Measurements from ENCODE around the gene SPDYE6. TPM values are rescaled to one million over a fixed set of nuclear protein-coding genes. Genes with fewer than 3 reads are reported as not detected.
"Not testable (repeated sequence)": the region's sequence is repeated elsewhere in the genome, so short reads cannot be mapped to it uniquely, and the experiment has no call there.

The SPDYE6 gene
- total RNA-seq (2021; ENCODE audit: unreplicated experiment) (not detected), Bru-seq, nascent RNA (not detected), BruChase-seq, experiment 1, labeled RNA remaining after a 6-hour chase (not detected), BruChase-seq, experiment 2, labeled RNA remaining after a 2-hour chase (not detected)
- polyA plus RNA-seq (2012) = 0.82 and 1.6 TPM in 2 replicates
- long read RNA-seq, partial matches to known transcripts = 0 of 3 reads
- long read RNA-seq, other reads (novel, unspliced or antisense) = 3 of 3 reads

- ATAC-seq; H3K27ac ChIP-seq (ENCODE audit: low read depth, low read length); H4K20me1 ChIP-seq (ENCODE audit: insufficient read depth); POLR2A ChIA-PET; H3K4me2 ChIP-seq (ENCODE audit: low read length); H3K4me1 ChIP-seq (ENCODE audit: control insufficient read depth in 1 of 2, insufficient read depth in 2 of 2, low read length in 2 of 2); H3K79me2 ChIP-seq (ENCODE audit: insufficient read depth, low read length); H3K27me3 ChIP-seq (ENCODE audit: insufficient read depth, low read length); RAD21 ChIA-PET (ENCODE audit: low non-redundant PET in 1 of 2, low total read pairs in 2 of 2, uncharacterized antibody in 2 of 2, unreplicated experiment in 2 of 2); H3K36me3 ChIP-seq (ENCODE audit: control insufficient read depth in 1 of 2, insufficient read depth in 2 of 2, low read length in 2 of 2); H2AFZ ChIP-seq (ENCODE audit: low read depth, low read length, poor library complexity, severe bottlenecking); H3K9me3 ChIP-seq (ENCODE audit: control insufficient read depth in 1 of 2, insufficient read depth in 1 of 2, low read depth in 1 of 2, low read length in 2 of 2); H3K9me2 ChIP-seq (ENCODE audit: insufficient read depth); BruUV-seq (replicated peaks); H3K4me3 ChIP-seq (replicated peaks in 1 of 2; ENCODE audit: low read depth in 1 of 2, low read length in 2 of 2); DNase-seq (ENCODE audit: low read depth, low spot score); intact Hi-C loops (cut with micrococcal nuclease); H3K9ac ChIP-seq (ENCODE audit: low read length); CTCF ChIA-PET: not testable (repeated sequence)
Observed at GRCh38 chr7:102356344-102356743, at the start of gene SPDYE6. SPDYE6 (minus strand) TSS chr7:102356444; CDS start chr7:102356023, 421 bp downstream.

DNA sequence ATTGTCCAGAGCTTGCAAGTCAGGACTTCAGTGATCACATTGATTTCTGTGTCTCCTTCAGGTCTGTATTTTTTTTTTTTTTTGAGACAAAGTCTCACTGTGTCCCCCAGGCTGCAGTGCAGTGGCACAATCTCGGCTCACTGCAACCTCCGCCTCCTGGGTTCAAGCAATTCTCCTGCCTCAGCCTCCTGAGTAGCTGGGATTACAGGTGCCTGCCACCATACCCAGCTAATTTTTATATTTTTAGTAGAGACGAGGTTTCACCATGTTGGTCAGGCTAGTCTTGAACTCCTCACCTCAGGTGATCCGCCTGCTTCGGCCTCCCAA is 48.6 kb upstream of the SPDYE6 start:
- not testable (repeated sequence) for DNase-seq (ENCODE audit: low read depth, low spot score)

More for the DNA sequence above, 48.6 kb upstream of the SPDYE6 start:
- POLR2A ChIA-PET; ATAC-seq; H3K4me1 ChIP-seq (ENCODE audit: control insufficient read depth in 1 of 2, insufficient read depth in 2 of 2, low read length in 2 of 2); H3K27me3 ChIP-seq (ENCODE audit: insufficient read depth, low read length); H3K27ac ChIP-seq (ENCODE audit: low read depth, low read length); H3K4me3 ChIP-seq (replicated peaks in 1 of 2; ENCODE audit: low read depth in 1 of 2, low read length in 2 of 2); H4K20me1 ChIP-seq (ENCODE audit: insufficient read depth); H3K9me2 ChIP-seq (ENCODE audit: insufficient read depth); BruUV-seq (replicated peaks); H3K9me3 ChIP-seq (ENCODE audit: control insufficient read depth in 1 of 2, insufficient read depth in 1 of 2, low read depth in 1 of 2, low read length in 2 of 2); H3K9ac ChIP-seq (ENCODE audit: low read length); H3K4me2 ChIP-seq (ENCODE audit: low read length); H2AFZ ChIP-seq (ENCODE audit: low read depth, low read length, poor library complexity, severe bottlenecking): not testable (repeated sequence)
- peaks cover 13% of the 10 kb centered on the region; the same call in 1 of the 2 replicates for H3K79me2 ChIP-seq (ENCODE audit: insufficient read depth, low read length)
- intact Hi-C loops (cut with micrococcal nuclease) = loop anchor here (1.0 kb wide), 1 partner anchor 45 kb away; no protein-coding TSS in a partner anchor
- ChIA-PET RAD21 (ENCODE audit: low non-redundant PET in 1 of 2, low total read pairs in 2 of 2, uncharacterized antibody in 2 of 2, unreplicated experiment in 2 of 2) (interaction anchor here (0.7 to 1.0 kb wide), 2 partner anchors 45 to 52 kb away, joined by 3 to 5 read pairs; no protein-coding TSS in a partner anchor), CTCF (interaction anchor here (0.8 to 1.1 kb wide), 3 partner anchors 9 to 51 kb away, joined by 3 to 4 read pairs (median 3); partner anchors contain the start of gene PRKRIP1)
- H3K36me3 ChIP-seq (ENCODE audit: control insufficient read depth in 1 of 2, insufficient read depth in 2 of 2, low read length in 2 of 2) = peaks cover 50 to 55% of the 10 kb centered on the region in 2 experiments
